Measurements from ENCODE around the gene INSYN1.
A peak's percentile ranks its signal among the peaks of the same experiment; 100 is the strongest.
"Not testable (repeated sequence)": the region's sequence is repeated elsewhere in the genome, so short reads cannot be mapped to it uniquely, and the experiment has no call there.

Gene INSYN1

GRCh38 chr15:73714695-73715301 is 38.4 kb downstream of the INSYN1 start:
- DNase-seq (ENCODE audit: low read depth in 1 of 2, low spot score in 1 of 2), result no peak

DNA sequence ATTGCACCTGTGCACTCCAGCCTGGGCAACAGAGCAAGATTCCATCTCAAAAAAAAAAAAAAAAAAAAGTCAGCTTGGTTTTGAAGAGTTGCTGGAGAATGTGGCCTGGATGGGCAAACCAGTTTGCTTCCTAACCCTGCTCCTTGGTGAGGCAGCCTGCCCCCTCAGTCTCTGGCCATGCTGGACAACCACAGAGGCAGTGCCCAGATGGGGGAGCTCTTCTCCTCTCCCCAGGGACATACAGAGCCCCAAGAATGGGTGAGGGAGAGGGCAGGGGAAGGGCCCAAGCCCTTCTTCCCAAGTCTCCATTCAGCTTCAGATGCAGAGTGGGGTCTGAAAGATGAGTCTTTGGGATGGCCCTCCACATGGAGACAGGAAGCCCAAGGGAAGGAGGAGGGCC is 41.0 kb downstream of the INSYN1 start:
- DNase-seq (ENCODE audit: low read depth in 1 of 2, low spot score in 1 of 2), result no peak

- no peak for DNase-seq (ENCODE audit: low read depth in 1 of 2, low spot score in 1 of 2)
These were observed 41.6 kb downstream of the INSYN1 start for GRCh38 chr15:73711526-73711925.

DNA sequence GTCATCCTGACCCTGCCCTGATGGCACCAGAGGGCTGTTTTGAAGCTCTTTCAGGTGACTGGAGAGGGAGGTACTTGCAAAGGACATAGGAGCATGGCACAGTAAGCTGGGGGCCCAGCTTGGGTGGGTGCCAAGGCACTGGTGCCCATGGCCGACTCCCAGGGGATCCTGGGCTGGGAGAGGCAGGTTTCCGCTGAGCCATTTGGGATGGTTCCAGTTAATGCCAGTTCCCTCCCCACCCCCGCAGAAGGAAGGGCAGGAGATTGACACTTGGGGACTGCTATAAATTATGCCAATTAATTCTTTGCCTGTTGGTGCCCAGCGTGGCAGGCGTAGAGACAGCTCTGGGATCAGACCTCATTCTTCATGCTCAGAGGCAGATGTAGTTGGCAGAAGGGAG is 42.8 kb downstream of the INSYN1 start:
- no peak for DNase-seq (ENCODE audit: low read depth in 1 of 2, low spot score in 1 of 2)

DNA sequence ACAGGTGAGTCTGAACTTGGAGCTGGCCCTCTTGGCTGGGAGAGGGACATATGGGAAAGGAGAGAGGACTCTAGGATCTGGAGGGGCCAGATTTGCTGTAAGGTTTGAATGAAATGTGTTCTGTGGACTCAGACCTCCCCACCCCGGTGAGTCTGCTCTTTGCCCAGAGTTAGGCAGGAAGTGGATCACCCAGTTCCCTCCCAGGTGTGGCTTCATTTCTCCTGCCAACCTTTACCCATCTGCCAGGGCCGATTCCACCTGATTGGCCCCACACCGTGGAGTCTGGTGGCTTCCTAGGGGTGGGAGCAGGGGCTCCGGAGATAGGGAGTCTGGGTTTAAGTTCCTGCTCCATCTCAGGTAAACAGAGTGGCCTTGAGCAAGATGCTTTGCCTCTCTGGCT is 43.5 kb downstream of the INSYN1 start:
- no peak for DNase-seq (ENCODE audit: low read depth in 1 of 2, low spot score in 1 of 2)

DNA sequence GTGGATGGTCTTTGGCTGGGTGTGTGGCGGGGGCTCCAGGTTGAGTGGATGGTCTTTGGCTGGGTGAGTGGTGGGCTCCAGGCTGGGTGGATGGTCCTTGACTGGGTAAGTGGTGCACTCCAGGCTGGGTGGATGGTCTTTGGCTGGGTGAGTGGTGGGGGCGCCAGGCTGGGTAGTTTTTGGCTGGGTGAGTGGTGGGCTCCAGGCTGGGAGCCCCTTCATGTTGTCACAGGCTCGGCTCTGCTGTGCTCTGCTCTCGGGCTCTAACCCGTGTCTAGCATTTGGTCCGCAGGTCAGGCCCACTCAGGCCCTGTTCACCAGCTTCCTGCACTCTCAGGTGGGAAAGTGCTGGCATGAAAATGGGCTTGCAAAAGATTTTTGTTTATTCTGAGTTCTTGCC is 43.9 kb downstream of the INSYN1 start:
- DNase-seq (ENCODE audit: low read depth in 1 of 2, low spot score in 1 of 2), result no peak

GRCh38 chr15:73708691-73709090 is 44.5 kb downstream of the INSYN1 start:
- no peak for DNase-seq (ENCODE audit: low read depth in 1 of 2, low spot score in 1 of 2)

DNA sequence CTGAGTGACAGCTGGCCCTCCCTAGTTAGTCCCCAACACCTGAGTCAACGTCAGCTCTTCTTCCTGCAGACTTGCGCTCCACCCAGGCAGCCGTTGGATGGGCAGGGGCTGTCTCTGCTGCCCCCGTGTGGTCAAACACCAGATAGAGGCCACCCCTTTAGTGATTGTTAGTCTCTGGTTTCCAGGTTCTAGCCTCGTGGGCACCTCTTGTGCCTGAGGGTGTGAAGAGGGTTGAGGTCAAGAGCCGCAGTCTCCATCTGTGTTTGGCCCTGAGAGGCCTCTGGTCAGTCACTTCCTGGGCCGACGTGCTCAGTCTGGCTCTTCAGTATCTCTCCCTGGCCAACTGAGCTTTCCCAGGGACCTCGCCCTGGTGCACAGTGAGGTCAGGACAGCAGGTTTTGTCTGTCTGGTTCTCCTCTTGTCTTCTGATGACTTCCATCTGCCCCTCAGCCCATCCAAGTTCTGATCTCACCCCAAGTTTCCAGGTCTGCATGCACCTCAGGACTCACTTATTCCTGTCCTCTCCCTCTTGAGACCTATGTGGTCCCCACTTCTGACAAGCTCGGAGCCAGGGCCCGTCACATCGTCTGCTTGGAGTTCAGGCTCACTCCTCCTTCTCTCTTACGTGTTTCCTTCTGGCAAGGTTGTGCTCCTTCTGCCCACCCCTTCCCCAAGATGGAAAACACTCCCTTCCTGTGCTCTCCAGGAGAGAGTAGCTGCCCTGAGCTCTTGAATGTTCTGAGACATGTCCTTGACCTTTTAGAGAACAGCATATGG is 48.1 kb downstream of the INSYN1 start:
- DNase-seq (ENCODE audit: low read depth in 1 of 2, low spot score in 1 of 2), result peak; percentile 35 to 36

- not testable (repeated sequence) for DNase-seq (ENCODE audit: low read depth in 1 of 2, low spot score in 1 of 2)
These were observed 48.8 kb downstream of the INSYN1 start for GRCh38 chr15:73704142-73704868.

DNA sequence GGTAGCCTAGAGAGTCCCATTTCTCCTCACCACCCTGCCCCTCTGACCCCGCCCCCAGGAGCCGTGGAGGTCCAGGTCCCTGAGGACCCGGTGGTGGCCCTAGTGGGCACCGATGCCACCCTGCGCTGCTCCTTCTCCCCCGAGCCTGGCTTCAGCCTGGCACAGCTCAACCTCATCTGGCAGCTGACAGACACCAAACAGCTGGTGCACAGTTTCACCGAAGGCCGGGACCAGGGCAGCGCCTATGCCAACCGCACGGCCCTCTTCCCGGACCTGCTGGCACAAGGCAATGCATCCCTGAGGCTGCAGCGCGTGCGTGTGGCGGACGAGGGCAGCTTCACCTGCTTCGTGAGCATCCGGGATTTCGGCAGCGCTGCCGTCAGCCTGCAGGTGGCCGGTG is 49.5 kb downstream of the INSYN1 start:
- not testable (repeated sequence) for DNase-seq (ENCODE audit: low read depth in 1 of 2, low spot score in 1 of 2)

GRCh38 chr15:73702311-73703239 is 50.6 kb downstream of the INSYN1 start:
- DNase-seq (ENCODE audit: low read depth in 1 of 2, low spot score in 1 of 2), result not testable (repeated sequence)

DNA sequence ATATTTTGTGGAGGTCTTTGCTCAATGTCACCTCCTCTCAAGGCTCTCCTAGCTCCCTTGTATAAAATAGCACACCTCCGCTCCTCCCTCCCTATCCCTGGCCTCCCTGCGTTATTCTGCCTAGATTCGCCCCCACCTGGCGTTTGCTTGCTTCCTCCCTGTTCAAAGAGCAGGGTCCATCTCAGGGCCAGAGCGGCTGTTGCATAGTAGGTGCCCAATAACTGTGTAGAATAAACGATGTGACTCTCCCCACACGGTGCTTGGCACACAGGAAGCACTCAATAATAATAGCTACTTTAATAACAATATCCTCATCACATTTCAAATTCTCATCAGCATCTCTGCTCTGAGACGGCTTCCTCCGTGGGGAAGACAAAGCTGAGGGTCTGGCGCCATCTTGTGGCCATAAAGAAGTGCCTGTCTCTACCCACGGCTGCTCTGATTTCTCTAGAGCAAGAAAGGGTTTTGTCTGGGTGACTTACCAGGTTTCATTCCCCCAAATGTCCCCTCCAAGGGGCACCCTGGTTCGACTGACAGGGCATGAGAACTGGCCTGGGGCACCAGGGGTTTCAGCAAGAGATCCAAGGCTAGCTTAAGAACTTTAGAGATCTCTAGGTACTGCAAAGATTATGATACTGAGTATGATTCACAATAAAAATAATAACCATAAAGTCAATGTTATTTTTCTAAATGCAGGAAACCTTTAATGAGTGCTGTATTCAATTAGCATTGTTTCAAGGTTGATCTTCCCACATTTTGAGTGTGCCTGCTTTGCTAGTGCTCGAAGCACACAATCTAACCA is 52.9 kb downstream of the INSYN1 start:
- DNase-seq (ENCODE audit: low read depth in 1 of 2, low spot score in 1 of 2), result peak; percentile 48 to 58

DNA sequence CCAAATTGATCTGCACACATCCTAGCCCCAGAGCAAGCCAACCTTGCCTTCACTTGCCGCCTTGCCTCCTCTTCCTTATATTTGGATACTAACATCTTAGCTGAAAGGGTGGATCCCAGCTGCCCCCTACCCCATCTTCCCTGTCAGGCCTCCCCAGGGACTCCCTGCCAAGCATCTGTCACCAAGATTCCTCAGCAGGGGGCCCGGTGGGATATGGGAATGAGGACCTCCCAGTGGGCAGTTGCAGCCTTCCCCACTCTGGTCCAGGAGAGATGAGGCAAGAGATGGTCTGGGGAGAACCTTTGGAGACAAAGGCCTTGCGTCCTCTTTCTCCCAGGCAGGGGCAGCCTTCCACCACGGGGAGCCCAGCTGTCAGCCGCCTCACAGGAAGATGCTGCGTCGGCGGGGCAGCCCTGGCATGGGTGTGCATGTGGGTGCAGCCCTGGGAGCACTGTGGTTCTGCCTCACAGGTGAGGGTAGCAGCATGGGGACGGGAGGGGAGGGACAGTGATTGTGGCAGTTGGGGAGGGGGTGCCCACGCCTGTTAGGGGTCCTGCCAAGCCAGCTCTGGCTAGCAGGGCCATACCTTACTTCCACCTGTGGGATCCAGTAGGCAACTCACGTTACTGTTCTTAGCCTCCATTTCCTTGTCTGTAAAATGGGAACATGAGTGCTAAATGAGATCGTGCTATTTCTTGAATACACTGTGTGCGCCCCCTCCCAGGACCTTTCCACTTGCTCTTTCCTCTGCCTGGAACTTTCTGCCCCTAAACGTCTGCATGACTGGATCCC is 53.7 kb downstream of the INSYN1 start:
- DNase-seq (ENCODE audit: low read depth in 1 of 2, low spot score in 1 of 2), result no peak

DNA sequence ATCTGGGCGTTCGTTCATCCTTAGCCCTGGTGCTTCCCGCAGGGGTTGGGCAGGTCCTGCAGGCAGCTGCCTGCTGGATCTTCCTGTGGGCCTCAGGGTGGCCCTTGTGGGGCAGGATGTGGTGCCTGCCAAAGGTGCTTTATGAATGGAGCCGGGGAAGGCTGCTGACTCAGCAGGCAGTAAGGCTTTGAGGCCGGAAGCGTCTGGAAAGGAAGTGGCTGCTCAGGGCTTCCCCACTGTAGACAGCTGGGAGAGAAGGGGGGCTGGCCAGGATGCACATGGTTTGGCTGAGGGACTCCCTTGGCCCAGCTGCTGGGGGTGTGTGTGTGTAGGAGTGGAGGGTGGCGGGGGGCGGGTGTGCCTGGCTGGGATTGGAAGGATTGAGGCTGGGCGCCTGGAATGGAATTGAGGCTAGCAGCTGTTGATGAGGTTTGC is 56.1 kb downstream of the INSYN1 start:
- peak; percentile 55 to 60 for DNase-seq (ENCODE audit: low read depth in 1 of 2, low spot score in 1 of 2)

DNA sequence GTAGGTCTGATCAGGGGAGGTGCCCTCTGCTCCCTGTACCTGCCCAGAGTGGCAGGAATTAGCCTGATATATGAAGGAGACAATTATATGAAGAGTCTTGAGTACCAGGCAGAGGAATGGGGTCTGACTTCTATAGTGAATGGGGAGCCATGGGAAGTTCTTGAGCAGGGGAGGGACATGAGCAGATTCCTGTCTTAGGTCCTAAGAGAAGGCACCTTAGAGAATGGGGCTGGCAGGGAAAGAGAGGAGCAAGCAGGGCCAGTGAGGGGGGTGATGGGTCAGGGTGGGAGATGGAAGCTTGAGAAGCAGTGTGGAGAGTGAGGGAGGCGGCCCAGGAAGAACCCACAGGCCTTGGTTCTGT is 56.5 kb downstream of the INSYN1 start:
- no peak for DNase-seq (ENCODE audit: low read depth in 1 of 2, low spot score in 1 of 2)

GRCh38 chr15:73695773-73696640 is 57.1 kb downstream of the INSYN1 start:
- DNase-seq (ENCODE audit: low read depth in 1 of 2, low spot score in 1 of 2), result no peak

- no peak for DNase-seq (ENCODE audit: low read depth in 1 of 2, low spot score in 1 of 2)
These were observed 58.7 kb downstream of the INSYN1 start for GRCh38 chr15:73694419-73694818.

DNA sequence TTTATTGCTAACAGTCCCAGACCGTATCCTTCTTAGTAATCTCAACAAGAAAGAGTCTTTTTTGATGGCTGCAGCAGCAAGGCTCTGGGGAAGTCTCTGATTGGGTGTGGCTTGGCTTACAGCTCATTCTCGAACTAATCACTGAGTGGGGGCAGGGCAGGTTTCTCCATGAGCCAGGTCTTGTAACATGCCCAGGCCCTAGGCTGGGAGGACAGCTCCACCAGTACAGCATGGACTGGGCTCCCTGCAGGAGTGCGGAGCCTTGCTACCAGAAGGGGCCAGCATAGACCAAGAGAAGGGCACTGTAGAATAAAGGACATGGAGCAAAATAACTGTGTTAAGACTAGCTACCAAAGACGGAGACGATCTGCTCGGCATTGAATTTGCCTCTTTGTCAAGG is 61.8 kb downstream of the INSYN1 start:
- no peak for DNase-seq (ENCODE audit: low read depth in 1 of 2, low spot score in 1 of 2)

DNA sequence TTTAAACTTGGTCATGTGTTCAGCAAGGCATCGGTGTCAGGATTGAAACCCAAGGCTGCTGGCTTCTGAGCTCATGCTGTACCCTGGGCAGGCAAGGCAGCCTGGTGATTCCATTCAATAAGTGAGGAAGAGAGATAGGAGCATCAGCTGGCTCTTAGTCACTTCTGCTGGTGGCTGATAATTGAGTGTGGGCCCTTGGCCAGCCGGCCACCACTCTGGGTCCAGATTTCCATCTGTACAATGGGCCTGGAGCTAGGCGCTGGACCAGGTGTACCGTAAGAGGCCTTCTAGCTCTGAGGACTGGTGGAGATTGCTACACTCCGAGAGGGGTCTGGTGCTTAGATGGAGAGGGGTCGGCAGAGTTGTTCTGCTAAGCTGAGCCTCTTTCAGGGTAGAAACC is 64.7 kb downstream of the INSYN1 start:
- no peak for DNase-seq (ENCODE audit: low read depth in 1 of 2, low spot score in 1 of 2)

Measured in activated T-helper 1 cell treated with anti-CD3 and anti-CD28 coated beads, Interleukin-2, amount 50 U/mL, for 16 hours (primary cell).